ENCODE results near the gene SCAANT1. TPM values are rescaled to one million over a fixed set of nuclear protein-coding genes. Genes with fewer than 3 reads are reported as not detected.

SCAANT1 gene
- total RNA-seq, 2 experiments from 2014 or later, result 1.8 TPM; not detected in 1

DNA sequence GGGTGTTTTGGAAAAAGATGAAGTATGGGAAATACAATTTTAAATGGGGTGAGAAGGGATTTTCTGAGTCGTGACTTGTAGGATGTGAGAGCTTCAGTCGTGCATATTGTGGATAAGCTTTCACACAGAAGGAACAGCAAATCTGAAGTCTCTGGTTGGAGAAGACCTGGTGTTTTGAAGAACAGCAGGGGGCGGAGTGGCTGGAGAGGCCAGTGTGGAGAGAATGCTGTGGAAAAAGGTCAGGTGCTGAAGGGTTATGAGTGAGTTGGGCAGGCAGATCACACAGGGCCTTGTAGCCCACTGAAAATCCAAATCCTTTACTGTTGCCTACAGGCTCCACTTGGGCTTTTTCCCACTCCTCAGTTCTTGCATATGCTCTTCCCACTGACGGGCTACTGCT is 14.1 kb upstream of the SCAANT1 start:
- Mint-ChIP-seq H3K27me3 (no peaks in the 10 kb centered on the region), H3K4me3 (no peak overlapping the region), H3K27ac (no peak overlapping the region), H3K36me3 (peaks cover 37% of the 10 kb centered on the region), H3K4me1 (peaks cover 22% of the 10 kb centered on the region), H3K9me3 (no peaks in the 10 kb centered on the region)
- POLR2A ChIA-PET, result no interaction called here
- DNase-seq (no peak), ATAC-seq (ENCODE audit: low read depth) (no peak)

DNA sequence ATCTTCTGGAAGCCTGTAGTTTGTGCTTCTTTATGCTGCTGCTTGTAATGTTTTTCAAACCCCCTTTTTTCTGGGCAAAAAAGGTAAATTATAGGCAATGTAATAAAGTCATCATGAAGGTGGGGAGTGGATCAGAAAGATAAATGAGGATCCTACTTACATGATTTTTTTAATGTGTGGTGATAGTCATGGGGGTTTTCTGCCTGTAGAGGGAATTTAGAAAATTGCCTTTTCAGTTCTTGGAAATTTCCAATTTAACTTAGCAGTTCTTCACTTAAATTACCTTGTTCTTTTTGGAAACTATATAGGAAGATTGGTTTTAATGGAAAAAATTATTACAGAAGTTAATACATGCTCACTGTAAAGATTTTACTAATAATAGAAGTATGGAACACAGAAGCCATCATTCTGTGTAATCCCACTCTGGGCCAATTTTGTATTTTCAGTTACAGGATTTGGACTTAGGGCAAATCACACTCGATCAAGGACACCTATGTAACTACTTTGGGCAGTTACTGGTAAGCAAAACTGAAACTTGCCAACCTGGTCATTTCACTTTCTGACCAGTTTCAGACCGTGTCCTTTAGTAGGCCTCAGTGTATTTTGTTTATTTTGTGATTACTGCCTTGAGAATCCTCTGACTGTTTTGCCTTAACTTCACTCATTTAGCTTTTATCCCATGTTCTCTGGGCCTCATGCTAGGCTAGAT is 10.5 kb upstream of the SCAANT1 start:
- no peak for ATAC-seq (ENCODE audit: low read depth)

DNA sequence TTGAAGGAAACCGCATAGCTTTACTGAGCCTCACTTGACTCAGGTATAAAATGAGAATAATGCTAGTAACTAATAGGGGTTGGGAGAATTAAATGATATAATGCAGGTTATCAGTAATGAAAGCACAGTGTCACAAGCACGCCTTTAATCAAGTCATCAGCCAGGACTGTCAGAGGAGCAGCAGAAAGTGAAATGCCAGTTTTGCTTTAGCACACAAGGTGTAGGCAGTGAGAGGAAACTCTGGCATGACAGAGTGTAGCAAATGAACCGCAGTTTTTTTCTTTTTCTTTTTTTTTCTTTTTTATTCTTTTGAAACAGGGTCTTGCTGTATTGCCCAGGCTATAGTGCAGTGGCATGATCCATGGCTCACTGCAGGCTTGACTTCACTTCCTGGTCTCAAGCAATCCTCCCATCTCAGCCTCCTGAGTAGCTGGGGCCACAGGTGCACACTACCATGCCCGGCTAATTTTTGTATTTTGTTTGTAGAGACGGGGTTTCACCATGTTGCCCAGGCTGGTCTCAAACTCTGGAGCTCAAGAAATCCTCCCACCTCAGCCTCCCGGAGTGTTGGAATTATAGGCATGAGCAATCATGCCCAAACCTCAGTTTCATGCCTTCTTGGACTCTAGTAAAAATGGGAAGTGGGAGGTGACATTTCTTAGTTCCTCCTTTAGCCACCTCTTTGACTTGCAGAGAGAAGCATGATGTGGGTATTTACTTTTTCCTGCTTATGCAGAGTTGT is 9.7 kb upstream of the SCAANT1 start:
- peaks cover 49% of the 10 kb centered on the region for H3K36me3 Mint-ChIP-seq
- H3K27me3 Mint-ChIP-seq, result no peaks in the 10 kb centered on the region
- POLR2A ChIA-PET, result no interaction called here
- no peak for ATAC-seq (ENCODE audit: low read depth)
- H3K4me3 Mint-ChIP-seq, result no peak overlapping the region
- H3K9me3 Mint-ChIP-seq, result no peaks in the 10 kb centered on the region
- H3K27ac Mint-ChIP-seq, result no peak overlapping the region
- DNase-seq, result no peak
- peaks cover 24% of the 10 kb centered on the region for H3K4me1 Mint-ChIP-seq

More for the DNA sequence above, 10.5 kb upstream of the SCAANT1 start:
- Mint-ChIP-seq H3K27me3 (no peaks in the 10 kb centered on the region), H3K9me3 (no peaks in the 10 kb centered on the region), H3K36me3 (peaks cover 43% of the 10 kb centered on the region), H3K27ac (no peak overlapping the region), H3K4me3 (no peak overlapping the region), H3K4me1 (peaks cover 21% of the 10 kb centered on the region)
- POLR2A ChIA-PET, result no interaction called here
- no peak for DNase-seq

DNA sequence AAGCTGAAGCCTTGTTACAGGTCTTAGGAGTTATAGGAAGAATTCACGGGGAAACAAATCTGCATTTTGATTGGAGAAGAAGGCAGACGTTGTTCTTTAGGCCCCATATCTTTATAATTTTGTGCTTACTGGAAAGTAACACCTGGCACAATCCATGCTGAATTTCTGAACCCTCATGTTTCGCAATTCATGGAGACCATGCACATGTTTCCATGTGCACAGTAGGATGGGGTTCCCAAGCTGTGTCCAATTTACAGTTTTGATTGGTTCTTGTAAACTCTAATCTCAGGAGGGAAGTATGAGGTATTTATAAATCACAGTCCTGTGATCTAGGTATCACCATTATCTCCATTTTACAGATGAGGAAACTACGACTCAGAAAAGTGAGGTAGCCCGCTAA is 7.8 kb upstream of the SCAANT1 start:
- Mint-ChIP-seq H3K36me3 (peaks cover 48% of the 10 kb centered on the region), H3K4me1 (peaks cover 26% of the 10 kb centered on the region), H3K4me3 (no peak overlapping the region), H3K9me3 (no peaks in the 10 kb centered on the region), H3K27me3 (no peaks in the 10 kb centered on the region), H3K27ac (no peak overlapping the region)
- POLR2A ChIA-PET, result no interaction called here
- DNase-seq, result no peak
- no peak for ATAC-seq (ENCODE audit: low read depth)

DNA sequence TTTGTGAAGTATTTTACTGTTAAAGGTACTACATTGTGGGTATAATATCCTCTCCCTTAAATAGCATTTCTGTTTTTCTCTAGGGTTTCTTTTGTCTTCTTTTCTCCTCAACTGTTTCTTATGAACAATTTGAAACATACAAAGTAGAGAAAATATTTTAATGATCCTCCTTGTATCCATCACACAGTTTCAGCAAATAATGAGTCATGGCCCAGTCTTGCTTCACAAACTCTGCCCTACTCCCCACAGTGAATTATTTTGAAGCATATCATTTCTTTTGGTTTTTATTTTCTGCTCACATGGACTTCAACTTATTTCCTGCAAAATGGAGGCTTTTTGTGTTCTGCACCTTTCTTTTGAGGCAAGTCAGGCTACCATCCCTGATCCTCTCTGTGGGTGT is 6.1 kb upstream of the SCAANT1 start:
- Mint-ChIP-seq H3K9me3 (no peaks in the 10 kb centered on the region), H3K4me1 (peaks cover 34% of the 10 kb centered on the region), H3K27ac (no peak overlapping the region), H3K4me3 (no peak overlapping the region), H3K27me3 (no peaks in the 10 kb centered on the region), H3K36me3 (peaks cover 42% of the 10 kb centered on the region)
- POLR2A ChIA-PET, result no interaction called here
- DNase-seq (no peak), ATAC-seq (ENCODE audit: low read depth) (no peak)

DNA sequence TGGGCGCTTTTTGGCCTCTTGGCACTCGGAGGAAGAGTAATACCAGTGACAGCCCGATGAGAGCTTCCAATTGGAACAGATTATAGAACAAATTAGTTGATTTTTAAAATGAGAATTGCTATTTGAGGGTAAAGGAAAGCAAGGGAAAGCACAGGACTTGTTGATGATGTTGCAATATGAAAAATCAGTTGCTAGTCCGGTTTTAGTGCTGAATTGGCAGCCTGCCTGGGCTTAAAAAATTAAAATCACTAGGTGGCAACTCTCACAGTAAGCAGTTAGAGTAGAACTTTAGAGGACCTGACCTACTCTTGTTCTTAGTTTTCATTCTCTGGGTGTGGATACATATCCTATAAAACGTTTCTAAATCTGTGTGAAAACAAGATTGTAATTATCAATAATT is 2.1 kb upstream of the SCAANT1 start:
- ATAC-seq (ENCODE audit: low read depth) (no peak), DNase-seq (no peak)
- Mint-ChIP-seq H3K27ac (peak overlapping the region; percentile 94), H3K4me3 (peak overlapping the region; percentile 92), H3K4me1 (peaks cover 46% of the 10 kb centered on the region), H3K9me3 (no peaks in the 10 kb centered on the region), H3K36me3 (peaks cover 36% of the 10 kb centered on the region), H3K27me3 (no peaks in the 10 kb centered on the region)
- POLR2A ChIA-PET, result no interaction called here

DNA sequence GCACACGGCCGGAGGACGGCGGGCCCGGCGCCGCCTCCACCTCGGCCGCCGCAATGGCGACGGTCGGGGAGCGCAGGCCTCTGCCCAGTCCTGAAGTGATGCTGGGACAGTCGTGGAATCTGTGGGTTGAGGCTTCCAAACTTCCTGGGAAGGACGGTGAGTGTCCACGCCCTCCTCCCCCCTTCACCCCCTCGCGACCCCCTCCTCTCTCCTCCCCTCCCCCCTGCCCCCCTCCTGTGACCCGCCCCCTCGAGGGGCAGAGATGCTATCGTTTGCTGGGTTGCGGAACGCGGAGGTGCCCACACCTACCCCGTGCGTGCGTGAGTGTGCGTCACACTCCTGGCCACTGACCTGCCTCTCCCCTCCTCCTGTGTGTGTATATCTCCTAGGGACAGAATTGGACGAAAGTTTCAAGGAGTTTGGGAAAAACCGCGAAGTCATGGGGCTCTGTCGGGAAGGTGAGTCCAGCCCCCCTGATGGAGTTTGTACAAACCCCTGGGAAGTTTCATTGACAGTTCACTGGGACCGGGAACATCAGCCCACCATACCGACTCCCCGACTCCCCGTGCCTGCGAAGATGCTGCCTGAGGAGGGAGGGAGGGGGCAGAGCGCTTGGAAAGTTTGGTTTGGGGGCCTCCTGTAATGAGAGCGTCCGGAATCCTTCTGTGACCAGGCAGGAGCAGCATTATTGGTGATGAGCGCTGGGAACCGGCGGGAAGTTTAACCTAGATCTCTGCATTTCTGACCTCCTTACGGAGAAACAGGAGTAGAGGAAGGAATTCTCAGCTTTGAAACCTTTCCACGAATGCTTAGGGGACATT is 795 bp upstream of the SCAANT1 start:
- peaks cover 45% of the 10 kb centered on the region for H3K4me1 Mint-ChIP-seq
- H3K9me3 Mint-ChIP-seq, result no peaks in the 10 kb centered on the region
- H3K4me3 Mint-ChIP-seq, result peak overlapping the region; percentile 92
- POLR2A ChIA-PET, result interaction anchor here (0.7 to 1.8 kb wide), 5 partner anchors 22 to 81 kb away, joined by 3 to 11 read pairs (median 4); partner anchors contain the start of genes ATXN7 and THOC7
- peaks cover 28% of the 10 kb centered on the region for H3K36me3 Mint-ChIP-seq
- ATAC-seq (ENCODE audit: low read depth), result peak; percentile 5
- peak; percentile 27 for DNase-seq
- H3K27me3 Mint-ChIP-seq, result no peaks in the 10 kb centered on the region
- peak overlapping the region; percentile 94 for H3K27ac Mint-ChIP-seq

DNA sequence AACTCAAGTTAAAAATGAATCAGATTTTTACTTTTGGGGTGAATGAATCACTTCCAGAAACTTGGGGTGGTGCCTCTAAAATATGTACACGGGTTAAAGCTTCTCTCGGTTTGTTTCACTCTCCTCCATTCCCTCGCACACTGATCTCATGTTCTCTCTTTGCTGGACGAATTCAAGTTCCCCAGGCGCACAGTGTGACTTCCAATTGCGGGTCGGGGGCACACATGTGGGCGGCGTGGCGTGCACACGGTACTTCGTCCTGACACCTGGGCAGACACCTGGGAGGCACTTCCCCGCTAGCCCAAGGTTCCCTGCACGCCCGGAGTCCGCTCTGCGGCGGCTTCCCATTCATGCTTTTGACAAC is 692 bp downstream of the SCAANT1 start:
- peak overlapping the region; percentile 95 for H3K4me3 Mint-ChIP-seq
- H3K36me3 Mint-ChIP-seq, result peaks cover 14% of the 10 kb centered on the region
- H3K4me1 Mint-ChIP-seq, result peaks cover 41% of the 10 kb centered on the region
- no peaks in the 10 kb centered on the region for H3K27me3 Mint-ChIP-seq
- POLR2A ChIA-PET, result interaction anchor here (1.0 to 2.1 kb wide), 7 partner anchors 26 to 83 kb away, joined by 3 to 11 read pairs (median 4); partner anchors contain the start of genes ATXN7 and THOC7
- ATAC-seq (ENCODE audit: low read depth), result peak; percentile 11
- no peaks in the 10 kb centered on the region for H3K9me3 Mint-ChIP-seq
- peak overlapping the region; percentile 97 for H3K27ac Mint-ChIP-seq
- no peak for DNase-seq

DNA sequence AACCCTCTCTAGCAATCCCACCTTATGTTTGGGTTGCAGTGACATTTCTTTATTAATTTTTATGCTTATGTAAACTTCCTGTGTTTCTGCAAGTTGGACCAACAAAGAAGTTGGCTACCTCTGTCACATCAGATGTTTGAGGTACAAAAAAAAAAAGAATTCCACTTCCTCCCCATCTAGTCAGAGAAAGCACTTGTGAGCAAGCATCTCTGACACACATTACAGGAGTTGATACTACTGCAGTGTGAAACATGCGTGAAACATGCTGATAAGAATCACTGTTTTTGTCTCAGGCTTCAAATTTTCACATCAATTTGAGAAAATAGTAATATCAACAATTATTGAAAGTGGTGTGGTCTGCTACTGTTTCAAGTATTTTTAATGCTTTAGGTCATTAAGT is 1.3 kb downstream of the SCAANT1 start:
- no peaks in the 10 kb centered on the region for H3K27me3 Mint-ChIP-seq
- H3K27ac Mint-ChIP-seq, result peak overlapping the region; percentile 97
- peak overlapping the region; percentile 95 for H3K4me3 Mint-ChIP-seq
- H3K36me3 Mint-ChIP-seq, result peaks cover 13% of the 10 kb centered on the region
- ATAC-seq (ENCODE audit: low read depth) (no peak), DNase-seq (no peak)
- peaks cover 38% of the 10 kb centered on the region for H3K4me1 Mint-ChIP-seq
- POLR2A ChIA-PET, result interaction anchor here (1.1 to 2.1 kb wide), 3 partner anchors 47 to 67 kb away, joined by 6 to 11 read pairs (median 8); partner anchors contain the start of genes ATXN7 and THOC7
- no peaks in the 10 kb centered on the region for H3K9me3 Mint-ChIP-seq

DNA sequence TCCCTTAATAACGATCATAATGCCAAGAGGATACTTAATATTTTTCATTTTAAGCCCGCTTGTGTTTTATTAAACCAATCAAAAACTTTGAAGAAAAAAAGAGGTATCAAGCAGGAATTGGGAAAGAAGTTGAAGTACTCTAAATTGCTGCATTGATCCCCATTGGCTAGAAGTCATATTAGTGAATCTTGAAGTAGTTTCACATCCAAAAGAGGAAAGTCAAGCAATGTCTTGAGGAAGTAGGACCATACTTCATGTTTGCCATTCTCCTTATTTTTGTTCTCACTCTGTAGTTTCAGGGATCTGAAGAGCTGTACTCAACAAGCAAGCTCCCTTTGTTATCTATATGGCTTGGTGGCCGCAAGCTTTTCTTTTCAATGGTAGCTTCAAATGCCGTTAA is 2.2 kb downstream of the SCAANT1 start:
- no peaks in the 10 kb centered on the region for H3K9me3 Mint-ChIP-seq
- no peak overlapping the region for H3K27ac Mint-ChIP-seq
- peaks cover 11% of the 10 kb centered on the region for H3K36me3 Mint-ChIP-seq
- ATAC-seq (ENCODE audit: low read depth) (no peak), DNase-seq (no peak)
- POLR2A ChIA-PET, result interaction anchor here (2.1 kb wide), 1 partner anchor 46 kb away, joined by 8 read pairs; the partner anchor contains the start of genes ATXN7 and THOC7
- H3K27me3 Mint-ChIP-seq, result no peaks in the 10 kb centered on the region
- H3K4me1 Mint-ChIP-seq, result peaks cover 35% of the 10 kb centered on the region
- no peak overlapping the region for H3K4me3 Mint-ChIP-seq

DNA sequence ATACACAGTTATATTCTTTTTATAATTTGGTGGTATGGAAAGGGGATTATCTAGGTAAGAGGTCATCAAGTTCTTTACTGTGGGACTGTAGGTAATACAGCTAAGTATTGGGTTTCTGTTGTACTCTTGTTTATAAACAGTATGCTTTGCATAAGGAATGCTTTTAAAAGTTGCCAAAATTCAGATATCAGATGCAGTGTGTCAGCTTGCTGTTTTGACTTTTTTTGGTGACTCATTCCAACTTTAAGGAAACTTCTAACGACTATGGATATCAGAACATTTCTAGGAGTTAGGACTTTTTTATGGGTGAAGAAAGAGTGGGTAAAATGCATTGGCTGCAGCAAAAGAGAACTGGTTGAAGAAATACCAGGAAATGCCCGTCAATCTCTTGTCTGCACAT is 2.8 kb downstream of the SCAANT1 start:
- H3K4me3 Mint-ChIP-seq, result no peak overlapping the region
- H3K9me3 Mint-ChIP-seq, result no peaks in the 10 kb centered on the region
- POLR2A ChIA-PET, result no interaction called here
- no peak overlapping the region for H3K27ac Mint-ChIP-seq
- peaks cover 30% of the 10 kb centered on the region for H3K4me1 Mint-ChIP-seq
- no peaks in the 10 kb centered on the region for H3K27me3 Mint-ChIP-seq
- peaks cover 7% of the 10 kb centered on the region for H3K36me3 Mint-ChIP-seq
- DNase-seq (no peak), ATAC-seq (ENCODE audit: low read depth) (no peak)

DNA sequence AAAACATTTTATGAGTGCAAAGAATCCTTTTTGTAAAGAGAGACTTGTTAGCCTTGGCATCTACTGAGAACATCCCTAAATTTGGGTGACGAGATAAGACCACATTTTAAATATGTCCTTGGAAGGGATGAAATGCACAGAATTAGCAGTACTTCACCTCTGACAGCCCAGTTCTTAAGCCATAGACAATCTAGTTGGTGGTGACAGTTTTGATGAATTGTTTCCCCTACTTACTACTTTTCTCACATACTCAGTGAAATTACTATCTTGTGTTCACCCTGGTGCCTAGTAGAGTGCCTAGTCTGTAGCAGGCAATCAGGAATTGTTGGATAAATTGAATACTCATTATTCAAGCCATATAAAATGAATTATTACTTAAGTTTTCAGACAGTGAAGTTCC is 3.4 kb downstream of the SCAANT1 start:
- ATAC-seq (ENCODE audit: low read depth) (no peak), DNase-seq (no peak)
- Mint-ChIP-seq H3K9me3 (no peaks in the 10 kb centered on the region), H3K4me1 (peaks cover 27% of the 10 kb centered on the region), H3K36me3 (peaks cover 4% of the 10 kb centered on the region), H3K27ac (no peak overlapping the region), H3K27me3 (no peaks in the 10 kb centered on the region), H3K4me3 (no peak overlapping the region)
- POLR2A ChIA-PET, result no interaction called here

DNA sequence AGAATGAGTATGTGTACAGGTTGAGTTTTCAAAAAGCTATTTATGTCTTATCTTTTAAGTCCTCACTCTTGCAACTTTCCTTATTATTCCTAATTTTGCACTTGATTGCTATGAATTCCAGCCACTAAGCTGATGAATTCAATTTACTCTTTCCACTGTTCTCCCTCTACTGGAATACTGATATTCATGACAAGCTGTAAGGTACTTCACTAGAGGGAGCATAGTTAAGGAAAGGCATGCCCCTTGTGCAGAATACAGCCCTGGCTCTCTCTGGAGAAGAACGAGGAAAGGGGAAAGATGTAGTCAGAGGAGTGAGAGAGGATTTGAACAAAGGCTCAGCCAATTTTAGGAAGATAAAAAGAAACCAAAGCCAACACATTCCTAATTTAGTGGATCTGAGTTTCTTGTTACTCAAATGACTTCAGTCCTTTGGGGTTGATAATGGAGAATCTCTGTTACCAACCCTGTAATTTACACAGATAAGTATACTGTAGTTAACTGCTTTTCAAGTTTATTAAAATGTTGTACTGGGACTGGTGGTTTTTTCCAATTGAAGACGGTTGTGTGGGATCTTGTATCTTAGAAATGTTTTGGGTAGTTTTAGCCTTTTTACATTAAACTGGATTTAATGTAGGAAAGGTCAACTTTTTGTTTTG is 4.0 kb downstream of the SCAANT1 start:
- Mint-ChIP-seq H3K4me3 (no peak overlapping the region), H3K36me3 (peaks cover 4% of the 10 kb centered on the region), H3K27ac (no peak overlapping the region), H3K9me3 (no peaks in the 10 kb centered on the region), H3K27me3 (no peaks in the 10 kb centered on the region), H3K4me1 (peaks cover 21% of the 10 kb centered on the region)
- DNase-seq, result no peak
- no peak for ATAC-seq (ENCODE audit: low read depth)
- POLR2A ChIA-PET, result no interaction called here

Measured in activated naive CD8-positive, alpha-beta T cell treated with anti-CD3 and anti-CD28 coated beads, Interleukin-2, amount 10 ng/mL, durations not matched to agents 7 days and 5 days (primary cell).